OCI-LY1 (cell line): ENCODE data around the gene SRR.

Experiments
- CTCF ChIP-seq: fragments of 200-600 bp; sonication (generic), shearing (Covaris generic); IDR thresholded peaks from 2 replicates; pipeline ENCODE4 v1.5.1; 2017; ENCODE audit warnings: mild to moderate bottlenecking, antibody characterized with exemption, low read length, moderate library complexity, mixed read lengths
- EZH2 ChIP-seq: fragments of 200-600 bp; sonication (generic), shearing (Covaris generic); IDR thresholded peaks from 2 replicates; pipeline ENCODE4 v1.8.0; 2017; ENCODE audit warnings: borderline replicate concordance, mixed run types, mild to moderate bottlenecking, antibody characterized with exemption, low read length, moderate library complexity, mixed read lengths

GRCh38 chr17:2321399-2321798 lies 17.6 kb downstream of the SRR start:
- TF ChIP-seq EZH2 (no peak), CTCF (no peak)
